Duodenal mucosa (tissue), 2 donors: Measurements from ENCODE around the gene NXPH2.
"Not testable (repeated sequence)": the region's sequence is repeated elsewhere in the genome, so short reads cannot be mapped to it uniquely, and the experiment has no call there.

Experiments
- H3K27ac ChIP-seq: one replicate; pipeline ENCODE4 v1.7.0; 2013; ENCODE audit warnings: low read depth, low read length
- H3K27me3 ChIP-seq, 2 donors: one replicate each; pipeline ENCODE4 v1.7.0; 2013; ENCODE audit warnings: low read length in 2 of 2, control low read depth in 1 of 2; ENCODE audit not compliant: insufficient read depth in 2 of 2, control insufficient read depth in 1 of 2
- H3K36me3 ChIP-seq, 2 donors: one replicate each; pipeline ENCODE4 v1.7.0; 2013; ENCODE audit warnings: low read length in 2 of 2, control low read depth in 1 of 2; ENCODE audit not compliant: insufficient read depth in 2 of 2, control insufficient read depth in 1 of 2
- H3K4me1 ChIP-seq, 2 donors: one replicate each; pipeline ENCODE4 v1.7.0; 2013; ENCODE audit warnings: low read length in 2 of 2, control low read depth in 1 of 2; ENCODE audit not compliant: insufficient read depth in 2 of 2, control insufficient read depth in 1 of 2
- H3K4me3 ChIP-seq, 2 donors: one replicate each; pipeline ENCODE4 v1.7.0; 2013; ENCODE audit warnings: low read length in 2 of 2, low read depth in 1 of 2
- H3K9ac ChIP-seq, 2 donors: one replicate each; pipeline ENCODE4 v1.7.0; 2013; ENCODE audit warnings: low read length in 2 of 2, low read depth in 1 of 2
- H3K9me3 ChIP-seq, 2 donors: one replicate each; pipeline ENCODE4 v1.7.0; 2013; ENCODE audit warnings: low read length in 2 of 2, control low read depth in 1 of 2; ENCODE audit not compliant: control insufficient read depth in 1 of 2

The NXPH2 gene

DNA sequence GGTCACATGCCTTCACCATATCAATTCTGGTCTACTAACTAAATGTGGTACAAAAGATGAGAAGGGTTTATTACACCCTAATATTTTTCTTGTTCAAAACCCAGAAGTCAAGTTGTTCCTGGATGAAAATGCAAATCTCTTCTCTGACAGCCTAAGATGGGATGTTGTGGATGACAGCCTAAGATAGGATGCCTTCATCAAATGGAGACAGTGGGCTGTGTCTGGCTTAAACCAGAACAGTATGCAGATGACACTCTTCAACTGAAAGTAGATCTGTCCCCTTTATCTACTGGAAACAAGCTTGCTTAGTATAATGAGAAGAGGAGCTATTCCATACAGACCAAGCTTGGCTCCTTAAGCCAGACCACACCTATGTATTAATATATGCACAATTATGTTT lies 17.7 kb downstream of the NXPH2 start:
- Histone ChIP-seq H3K4me1 (no peaks in the 10 kb centered on the region), H3K27me3 (no peaks in the 10 kb centered on the region), H3K36me3 (no peaks in the 10 kb centered on the region), H3K4me3 (no peak overlapping the region), H3K27ac (no peak overlapping the region), H3K9me3 (no peaks in the 10 kb centered on the region), H3K9ac (no peak overlapping the region)

DNA sequence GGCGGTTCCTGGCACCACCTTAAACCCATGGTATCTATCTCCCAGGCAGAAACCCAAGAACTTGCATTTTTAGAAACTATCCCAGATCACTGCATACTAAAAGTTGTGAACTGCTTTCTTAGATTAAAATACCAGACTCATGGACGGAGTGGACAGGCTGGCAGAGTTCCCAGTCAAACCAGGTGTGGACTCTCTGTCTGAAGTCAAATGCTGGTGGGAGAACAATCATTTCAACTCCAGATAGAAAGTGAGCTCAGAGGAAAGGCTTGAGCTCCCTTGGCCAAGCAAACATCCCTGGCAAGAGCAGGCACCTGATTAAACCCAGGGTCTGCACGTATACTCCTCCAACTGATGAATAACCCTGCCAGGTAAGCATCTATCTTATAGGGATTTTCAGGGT lies 19.5 kb downstream of the NXPH2 start:
- no peaks in the 10 kb centered on the region for H3K27me3 ChIP-seq
- H3K27ac ChIP-seq: no peak overlapping the region
- H3K9ac ChIP-seq: no peak overlapping the region
- no peak overlapping the region for H3K4me3 ChIP-seq
- H3K36me3 ChIP-seq: no peaks in the 10 kb centered on the region
- no peaks in the 10 kb centered on the region for H3K9me3 ChIP-seq
- H3K4me1 ChIP-seq: no peaks in the 10 kb centered on the region

DNA sequence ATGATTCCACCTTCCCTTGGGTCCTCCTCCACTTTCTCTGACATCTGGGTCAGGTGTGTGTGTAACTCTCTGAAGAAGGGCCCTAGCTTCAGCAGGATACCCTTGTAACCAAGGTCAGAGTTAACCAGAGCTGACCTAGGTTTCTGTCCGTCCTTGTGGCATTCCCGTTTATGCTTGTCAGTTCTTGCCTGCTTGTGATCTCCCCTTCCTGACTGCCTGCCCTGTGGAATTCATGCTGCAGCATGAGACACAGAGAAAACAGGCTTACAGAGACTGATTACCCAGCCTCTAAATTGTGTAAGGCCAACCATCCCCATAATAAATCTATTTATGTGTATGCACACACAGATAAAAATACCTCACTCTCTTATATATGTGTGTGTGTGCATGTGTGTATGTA lies 22.8 kb downstream of the NXPH2 start:
- no peaks in the 10 kb centered on the region for H3K9me3 ChIP-seq
- no peak overlapping the region for H3K4me3 ChIP-seq
- H3K9ac ChIP-seq: no peak overlapping the region
- H3K27ac ChIP-seq: no peak overlapping the region
- H3K27me3 ChIP-seq: no peaks in the 10 kb centered on the region
- H3K4me1 ChIP-seq: no peaks in the 10 kb centered on the region
- no peaks in the 10 kb centered on the region for H3K36me3 ChIP-seq

DNA sequence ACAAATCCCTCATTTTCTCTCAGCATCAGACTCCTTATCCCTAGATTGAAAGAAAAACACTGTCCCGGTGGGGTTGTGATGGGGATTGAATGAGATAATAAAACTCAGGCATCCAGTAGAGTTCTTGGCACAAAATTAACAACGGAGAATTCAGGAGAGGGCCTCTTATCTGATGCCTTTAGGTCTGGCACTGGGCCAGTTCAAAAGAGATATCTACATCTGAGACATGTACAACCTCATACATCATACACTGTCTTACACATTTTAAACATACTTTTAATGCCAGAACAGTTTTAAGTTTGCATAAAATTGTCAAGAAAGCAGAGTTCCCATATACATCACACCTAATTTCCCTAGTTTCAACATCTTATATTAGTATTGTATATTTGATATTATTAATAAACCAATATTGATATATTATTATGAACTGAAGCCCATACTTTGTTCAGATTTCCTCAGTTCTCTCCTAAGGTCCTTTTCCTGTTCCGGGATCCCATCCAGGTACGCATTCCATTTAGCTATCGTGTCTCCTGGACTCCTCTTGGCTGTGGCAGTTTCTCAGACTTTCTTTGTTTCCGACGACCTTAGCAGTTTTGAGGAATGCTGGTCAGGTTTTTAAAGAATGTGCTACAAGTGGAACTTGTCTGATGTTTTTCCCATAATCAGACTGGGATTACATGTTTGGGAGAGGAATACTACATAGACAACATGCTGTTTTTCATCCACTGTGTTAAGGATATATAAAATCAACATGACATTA lies 27.8 kb downstream of the NXPH2 start:
- H3K27ac ChIP-seq: no peak overlapping the region
- no peaks in the 10 kb centered on the region for H3K27me3 ChIP-seq
- H3K36me3 ChIP-seq: no peaks in the 10 kb centered on the region
- no peak overlapping the region for H3K9ac ChIP-seq
- no peak overlapping the region for H3K4me3 ChIP-seq
- no peaks in the 10 kb centered on the region for H3K4me1 ChIP-seq
- no peaks in the 10 kb centered on the region for H3K9me3 ChIP-seq

DNA sequence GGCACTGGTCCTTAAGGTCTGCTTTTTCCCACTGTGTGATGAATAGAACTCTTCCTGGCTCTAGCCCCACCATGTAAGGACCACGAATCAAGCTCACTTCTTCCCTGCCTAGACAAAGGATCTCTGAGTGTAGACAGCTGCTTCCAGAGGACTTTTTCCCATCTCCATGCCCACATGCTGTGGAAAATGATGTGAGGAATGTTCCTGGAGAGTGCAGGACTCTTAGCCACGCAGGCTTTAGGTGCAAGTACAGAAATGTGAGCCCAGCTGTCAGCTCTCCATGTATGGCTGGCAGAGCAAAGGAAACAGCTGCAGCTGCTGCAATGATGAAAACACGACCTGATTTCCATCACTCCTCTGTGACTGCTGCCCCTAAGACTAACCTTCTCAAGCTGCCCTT lies 35.5 kb downstream of the NXPH2 start:
- no peak overlapping the region for H3K9ac ChIP-seq
- no peak overlapping the region for H3K4me3 ChIP-seq
- H3K9me3 ChIP-seq: no peaks in the 10 kb centered on the region
- no peak overlapping the region for H3K27ac ChIP-seq
- H3K4me1 ChIP-seq: no peaks in the 10 kb centered on the region
- no peaks in the 10 kb centered on the region for H3K36me3 ChIP-seq
- no peaks in the 10 kb centered on the region for H3K27me3 ChIP-seq

DNA sequence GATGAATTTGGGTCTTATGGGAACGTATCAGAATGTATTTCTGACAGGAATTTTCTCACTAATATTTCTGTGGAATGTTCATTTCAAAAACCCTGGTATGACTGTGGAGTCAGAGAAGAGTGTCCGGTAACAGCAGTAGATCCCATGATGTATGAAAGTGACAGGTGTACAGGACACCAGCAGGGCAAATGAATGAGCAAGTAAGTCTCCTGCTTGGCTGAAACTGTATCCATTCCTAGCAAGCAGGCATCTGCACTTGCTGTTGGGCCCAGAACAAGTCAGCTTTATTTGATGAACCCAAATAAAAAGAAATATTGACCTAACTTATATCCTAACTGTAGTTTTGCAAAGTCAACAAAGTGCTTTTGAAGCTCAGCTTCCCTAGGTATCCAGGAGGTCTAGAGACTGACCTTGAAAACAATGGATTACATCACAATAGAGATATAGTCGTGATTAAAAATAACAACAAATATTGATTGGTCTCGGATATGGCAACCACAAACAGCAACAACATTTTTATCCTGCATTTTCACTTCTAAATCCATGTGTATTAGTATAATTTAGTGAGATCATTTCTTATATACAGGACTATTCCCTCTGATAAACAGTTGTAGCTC lies 37.6 kb downstream of the NXPH2 start:
- no peaks in the 10 kb centered on the region for H3K36me3 ChIP-seq
- no peak overlapping the region for H3K27ac ChIP-seq
- H3K9ac ChIP-seq: no peak overlapping the region
- peaks cover 0 to under 1% of the 10 kb centered on the region in 2 donors for H3K9me3 ChIP-seq
- no peaks in the 10 kb centered on the region for H3K27me3 ChIP-seq
- no peak overlapping the region for H3K4me3 ChIP-seq
- no peaks in the 10 kb centered on the region for H3K4me1 ChIP-seq

DNA sequence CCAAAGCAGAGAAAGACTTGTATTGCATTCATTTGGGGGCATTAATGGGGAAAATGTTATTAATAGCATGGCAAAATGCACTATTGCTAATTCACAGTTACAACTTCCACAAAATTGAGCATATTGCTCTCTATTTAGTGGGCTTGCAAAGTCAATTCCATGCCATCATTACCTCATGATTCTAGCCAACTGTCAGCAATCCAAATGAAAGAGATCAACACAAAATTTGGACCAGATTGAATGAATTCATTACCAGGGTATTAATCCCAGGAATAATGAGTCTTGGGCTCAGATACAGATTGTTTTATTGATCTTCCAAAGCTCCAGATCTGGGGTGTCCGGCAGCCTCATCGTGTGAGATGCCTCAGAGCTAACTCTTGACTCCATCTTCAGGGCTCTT lies 38.3 kb downstream of the NXPH2 start:
- no peak overlapping the region for H3K27ac ChIP-seq
- H3K36me3 ChIP-seq: no peaks in the 10 kb centered on the region
- H3K9ac ChIP-seq: no peak overlapping the region
- H3K4me1 ChIP-seq: no peaks in the 10 kb centered on the region
- no peaks in the 10 kb centered on the region for H3K27me3 ChIP-seq
- peaks cover 0 to 6% of the 10 kb centered on the region in 2 donors for H3K9me3 ChIP-seq
- H3K4me3 ChIP-seq: no peak overlapping the region

DNA sequence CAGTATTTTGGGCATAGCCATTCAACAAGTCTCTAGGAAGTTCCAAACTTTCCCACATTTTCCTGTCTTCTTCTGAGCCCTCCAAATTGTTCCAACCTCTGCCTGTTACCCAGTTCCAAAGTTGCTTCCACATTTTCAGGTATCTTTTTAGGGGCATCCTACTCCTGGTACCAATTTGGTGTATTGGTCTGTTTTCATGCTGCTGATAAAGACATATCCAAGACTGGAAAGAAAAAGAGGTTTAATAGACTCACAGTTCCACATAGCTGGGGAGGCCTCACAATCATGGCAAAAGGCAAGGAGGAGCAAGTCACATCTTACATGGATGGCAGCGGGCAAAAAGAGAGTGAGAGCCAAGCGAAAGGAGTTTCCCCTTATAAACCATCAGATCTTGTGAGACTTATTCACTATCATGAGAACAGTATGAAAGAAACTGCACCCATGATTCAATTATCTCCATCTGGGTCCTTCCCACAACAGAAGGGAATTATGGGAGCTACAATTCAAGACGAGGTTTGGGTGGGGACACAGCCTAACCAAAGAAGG lies 43.1 kb downstream of the NXPH2 start:
- peaks cover 3 to 10% of the 10 kb centered on the region in 2 donors for H3K9me3 ChIP-seq
- H3K27me3 ChIP-seq, H3K36me3 ChIP-seq, H3K4me3 ChIP-seq, H3K9ac ChIP-seq, H3K4me1 ChIP-seq, H3K27ac ChIP-seq: not testable (repeated sequence)

DNA sequence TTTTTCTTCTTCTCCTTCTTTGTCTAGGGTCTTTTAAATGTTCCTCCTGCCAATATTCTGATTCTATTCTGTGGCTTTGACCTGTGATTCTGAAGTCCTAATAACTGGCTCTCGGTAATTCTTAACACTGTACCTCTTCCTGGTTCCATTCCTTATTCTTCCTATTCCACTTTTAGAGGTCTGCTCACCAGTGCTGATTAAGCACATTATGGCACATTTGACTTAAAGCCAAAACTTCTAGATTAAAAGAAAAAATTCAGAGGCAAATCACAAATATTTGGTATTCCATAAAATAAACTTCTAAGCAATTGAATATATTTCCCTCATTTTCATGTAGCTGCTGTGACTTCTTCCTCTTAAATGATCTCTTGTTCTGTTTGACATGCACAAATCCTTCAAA lies 47.5 kb downstream of the NXPH2 start:
- Histone ChIP-seq H3K9me3 (peaks cover 3 to 10% of the 10 kb centered on the region in 2 donors), H3K27me3 (no peaks in the 10 kb centered on the region), H3K9ac (no peak overlapping the region), H3K27ac (no peak overlapping the region), H3K4me1 (no peaks in the 10 kb centered on the region), H3K4me3 (no peak overlapping the region), H3K36me3 (no peaks in the 10 kb centered on the region)

DNA sequence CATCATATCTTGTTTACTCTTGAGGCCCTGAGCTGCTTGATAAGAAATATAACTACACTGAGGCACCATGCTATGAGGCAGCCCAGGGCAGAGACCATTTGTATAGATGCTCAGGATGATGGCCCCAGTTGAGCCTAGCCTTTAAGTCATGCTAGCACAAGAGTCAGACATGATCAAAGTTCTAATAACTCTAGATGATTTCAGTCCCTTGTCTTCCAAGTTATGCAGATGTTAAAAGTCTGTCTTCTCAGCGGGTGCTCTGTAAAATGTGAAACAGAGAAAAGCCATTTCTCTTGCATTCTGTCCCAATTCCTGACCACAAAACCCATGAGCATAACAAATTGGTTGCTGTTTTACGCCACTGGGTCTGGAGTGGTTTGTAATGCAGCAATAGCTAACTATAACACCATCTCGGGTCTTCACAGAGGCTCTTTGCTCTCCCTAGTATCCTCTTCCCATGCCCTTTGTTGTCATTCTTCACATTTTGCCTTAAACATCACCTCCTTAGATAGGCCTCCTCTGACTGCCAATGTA lies 49.6 kb downstream of the NXPH2 start:
- Histone ChIP-seq H3K27ac (no peak overlapping the region), H3K27me3 (no peaks in the 10 kb centered on the region), H3K4me1 (no peaks in the 10 kb centered on the region), H3K36me3 (no peaks in the 10 kb centered on the region), H3K9me3 (no peaks in the 10 kb centered on the region), H3K9ac (no peak overlapping the region), H3K4me3 (no peak overlapping the region)
